PFSK-1 (cell line): Measurements from ENCODE around the gene DOCK9.

ENCODE experiments used
- POLR2AphosphoS5 ChIP-seq: IDR thresholded peaks from 2 replicates; pipeline ENCODE4 v1.6.1; 2012; ENCODE audit warnings: low read depth, mild to moderate bottlenecking, control low read depth, low read length, moderate library complexity
- SIN3A ChIP-seq: IDR thresholded peaks from 2 replicates; pipeline ENCODE4 v1.6.1; 2012; ENCODE audit warnings: mild to moderate bottlenecking, low read length, moderate library complexity, borderline replicate concordance; ENCODE audit not compliant: insufficient read depth
- TF ChIP-seq, protein P1 (sequence below), 2 experiments: IDR thresholded peaks; 2 replicates each; pipeline versions ENCODE4 v1.6.1 to v1.8.0; 2011 to 2012; ENCODE audit warnings: low read depth in 2 of 2, low read length in 2 of 2, control low read depth in 1 of 2, inconsistent platforms in 1 of 2, mild to moderate bottlenecking in 1 of 2, moderate library complexity in 1 of 2; ENCODE audit not compliant: insufficient read depth in 1 of 2

- TF ChIP-seq SIN3A (no peak), POLR2AphosphoS5 (no peak)
- TF ChIP-seq, protein P1, sequence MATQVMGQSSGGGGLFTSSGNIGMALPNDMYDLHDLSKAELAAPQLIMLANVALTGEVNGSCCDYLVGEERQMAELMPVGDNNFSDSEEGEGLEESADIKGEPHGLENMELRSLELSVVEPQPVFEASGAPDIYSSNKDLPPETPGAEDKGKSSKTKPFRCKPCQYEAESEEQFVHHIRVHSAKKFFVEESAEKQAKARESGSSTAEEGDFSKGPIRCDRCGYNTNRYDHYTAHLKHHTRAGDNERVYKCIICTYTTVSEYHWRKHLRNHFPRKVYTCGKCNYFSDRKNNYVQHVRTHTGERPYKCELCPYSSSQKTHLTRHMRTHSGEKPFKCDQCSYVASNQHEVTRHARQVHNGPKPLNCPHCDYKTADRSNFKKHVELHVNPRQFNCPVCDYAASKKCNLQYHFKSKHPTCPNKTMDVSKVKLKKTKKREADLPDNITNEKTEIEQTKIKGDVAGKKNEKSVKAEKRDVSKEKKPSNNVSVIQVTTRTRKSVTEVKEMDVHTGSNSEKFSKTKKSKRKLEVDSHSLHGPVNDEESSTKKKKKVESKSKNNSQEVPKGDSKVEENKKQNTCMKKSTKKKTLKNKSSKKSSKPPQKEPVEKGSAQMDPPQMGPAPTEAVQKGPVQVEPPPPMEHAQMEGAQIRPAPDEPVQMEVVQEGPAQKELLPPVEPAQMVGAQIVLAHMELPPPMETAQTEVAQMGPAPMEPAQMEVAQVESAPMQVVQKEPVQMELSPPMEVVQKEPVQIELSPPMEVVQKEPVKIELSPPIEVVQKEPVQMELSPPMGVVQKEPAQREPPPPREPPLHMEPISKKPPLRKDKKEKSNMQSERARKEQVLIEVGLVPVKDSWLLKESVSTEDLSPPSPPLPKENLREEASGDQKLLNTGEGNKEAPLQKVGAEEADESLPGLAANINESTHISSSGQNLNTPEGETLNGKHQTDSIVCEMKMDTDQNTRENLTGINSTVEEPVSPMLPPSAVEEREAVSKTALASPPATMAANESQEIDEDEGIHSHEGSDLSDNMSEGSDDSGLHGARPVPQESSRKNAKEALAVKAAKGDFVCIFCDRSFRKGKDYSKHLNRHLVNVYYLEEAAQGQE (IDR thresholded peaks at IDR 0.05; ENCODE audit: insufficient read depth in 1 of 2, low read depth in 2 of 2, low read length in 2 of 2) = no peak
These were observed 190.7 kb downstream of the DOCK9 start for GRCh38 chr13:98787173-98787572.
